ENCODE measurements around the gene AP2S1.

- TF ChIP-seq CTCF (optimal IDR thresholded peaks at IDR 0.05 in 1 of 3, IDR thresholded peaks at IDR 0.05 in 1 of 3, conservative IDR thresholded peaks at IDR 0.05 in 1 of 3; ENCODE audit: extremely low read depth in 1 of 3, insufficient read depth in 2 of 3, low read length in 3 of 3) (no peak), EZH2 (IDR thresholded peaks at IDR 0.05; ENCODE audit: low read length) (no peak)
Measured at GRCh38 chr19:46875234-46875633, 24.6 kb upstream of the AP2S1 start.

Data from keratinocyte (primary cell).